ENCODE data around the gene PABPN1. TPM values are rescaled to one million over a fixed set of nuclear protein-coding genes. Genes with fewer than 3 reads are reported as not detected.

The PABPN1 gene
- total and polyA plus RNA-seq, 2 of the 13 experiments (the other 11 are each of a cell fraction or from before 2014, with no cell fraction given), result 233 to 524 TPM

DNA sequence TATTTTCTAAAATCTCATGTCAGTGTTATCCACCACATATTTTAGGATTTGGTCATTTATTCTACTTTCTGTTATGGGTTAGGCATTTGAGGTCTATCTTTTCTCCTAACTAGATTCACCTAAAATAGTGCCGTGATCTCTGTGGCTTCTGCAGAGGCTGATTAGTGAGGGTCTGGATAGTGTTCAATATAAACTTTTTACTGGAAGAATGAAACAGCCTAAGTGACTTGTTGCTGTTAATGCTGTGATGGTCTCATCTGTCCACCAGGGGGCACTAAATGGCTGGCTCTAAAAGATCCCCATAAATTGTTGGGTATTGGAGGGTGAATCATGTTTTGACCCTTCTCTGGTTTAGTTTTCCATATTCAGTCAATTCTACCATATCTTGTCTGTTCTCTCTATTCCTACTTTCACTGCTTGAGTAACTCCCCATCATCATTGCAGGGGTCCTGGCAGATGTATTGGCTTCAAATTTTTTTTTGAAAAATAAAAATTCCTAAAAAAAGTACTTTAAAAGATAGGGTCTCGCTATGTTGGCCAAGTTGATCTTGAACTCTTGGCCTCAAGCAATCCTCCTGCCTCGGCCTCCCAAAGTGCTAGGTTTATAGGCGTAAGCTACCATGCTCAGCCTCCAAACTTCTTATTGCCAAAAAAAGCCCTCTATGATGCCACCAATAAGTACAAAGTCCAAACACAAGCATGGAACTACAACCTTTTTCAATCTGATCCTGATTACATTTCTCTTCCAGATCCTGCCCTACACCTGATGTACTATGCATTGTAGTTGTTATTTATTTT lies 6.9 kb downstream of the PABPN1 start (continued):
- TF ChIP-seq, protein P1, sequence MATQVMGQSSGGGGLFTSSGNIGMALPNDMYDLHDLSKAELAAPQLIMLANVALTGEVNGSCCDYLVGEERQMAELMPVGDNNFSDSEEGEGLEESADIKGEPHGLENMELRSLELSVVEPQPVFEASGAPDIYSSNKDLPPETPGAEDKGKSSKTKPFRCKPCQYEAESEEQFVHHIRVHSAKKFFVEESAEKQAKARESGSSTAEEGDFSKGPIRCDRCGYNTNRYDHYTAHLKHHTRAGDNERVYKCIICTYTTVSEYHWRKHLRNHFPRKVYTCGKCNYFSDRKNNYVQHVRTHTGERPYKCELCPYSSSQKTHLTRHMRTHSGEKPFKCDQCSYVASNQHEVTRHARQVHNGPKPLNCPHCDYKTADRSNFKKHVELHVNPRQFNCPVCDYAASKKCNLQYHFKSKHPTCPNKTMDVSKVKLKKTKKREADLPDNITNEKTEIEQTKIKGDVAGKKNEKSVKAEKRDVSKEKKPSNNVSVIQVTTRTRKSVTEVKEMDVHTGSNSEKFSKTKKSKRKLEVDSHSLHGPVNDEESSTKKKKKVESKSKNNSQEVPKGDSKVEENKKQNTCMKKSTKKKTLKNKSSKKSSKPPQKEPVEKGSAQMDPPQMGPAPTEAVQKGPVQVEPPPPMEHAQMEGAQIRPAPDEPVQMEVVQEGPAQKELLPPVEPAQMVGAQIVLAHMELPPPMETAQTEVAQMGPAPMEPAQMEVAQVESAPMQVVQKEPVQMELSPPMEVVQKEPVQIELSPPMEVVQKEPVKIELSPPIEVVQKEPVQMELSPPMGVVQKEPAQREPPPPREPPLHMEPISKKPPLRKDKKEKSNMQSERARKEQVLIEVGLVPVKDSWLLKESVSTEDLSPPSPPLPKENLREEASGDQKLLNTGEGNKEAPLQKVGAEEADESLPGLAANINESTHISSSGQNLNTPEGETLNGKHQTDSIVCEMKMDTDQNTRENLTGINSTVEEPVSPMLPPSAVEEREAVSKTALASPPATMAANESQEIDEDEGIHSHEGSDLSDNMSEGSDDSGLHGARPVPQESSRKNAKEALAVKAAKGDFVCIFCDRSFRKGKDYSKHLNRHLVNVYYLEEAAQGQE (IDR thresholded peaks at IDR 0.05; ENCODE audit: borderline replicate concordance in 1 of 2, low read depth in 1 of 2, low read length in 2 of 2), result no peak
- no peak for TF ChIP-seq ZNF34 (CRISPR knock-in tag; IDR thresholded peaks at IDR 0.05; ENCODE audit: borderline replicate concordance)
- TF ChIP-seq ZNF281 (CRISPR knock-in tag; IDR thresholded peaks at IDR 0.05; ENCODE audit: borderline replicate concordance), result no peak
- TF ChIP-seq ATF4 (CRISPR knock-in tag; IDR thresholded peaks at IDR 0.05), result no peak
- TF ChIP-seq, protein P2, sequence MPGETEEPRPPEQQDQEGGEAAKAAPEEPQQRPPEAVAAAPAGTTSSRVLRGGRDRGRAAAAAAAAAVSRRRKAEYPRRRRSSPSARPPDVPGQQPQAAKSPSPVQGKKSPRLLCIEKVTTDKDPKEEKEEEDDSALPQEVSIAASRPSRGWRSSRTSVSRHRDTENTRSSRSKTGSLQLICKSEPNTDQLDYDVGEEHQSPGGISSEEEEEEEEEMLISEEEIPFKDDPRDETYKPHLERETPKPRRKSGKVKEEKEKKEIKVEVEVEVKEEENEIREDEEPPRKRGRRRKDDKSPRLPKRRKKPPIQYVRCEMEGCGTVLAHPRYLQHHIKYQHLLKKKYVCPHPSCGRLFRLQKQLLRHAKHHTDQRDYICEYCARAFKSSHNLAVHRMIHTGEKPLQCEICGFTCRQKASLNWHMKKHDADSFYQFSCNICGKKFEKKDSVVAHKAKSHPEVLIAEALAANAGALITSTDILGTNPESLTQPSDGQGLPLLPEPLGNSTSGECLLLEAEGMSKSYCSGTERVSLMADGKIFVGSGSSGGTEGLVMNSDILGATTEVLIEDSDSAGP (CRISPR knock-in tag; IDR thresholded peaks at IDR 0.05; ENCODE audit: borderline replicate concordance), result no peak
- 0 out of 2 replicates have a peak, but pooled peaks have one; percentile 35 for TF ChIP-seq ZFYVE20 (CRISPR knock-in tag; IDR thresholded peaks at IDR 0.05; ENCODE audit: borderline replicate concordance, low read depth)
- no peak for TF ChIP-seq ARNT (IDR thresholded peaks at IDR 0.05)
- peak; percentile 40; the same call in 1 of the 2 replicates for TF ChIP-seq MED1 (CRISPR knock-in tag; IDR thresholded peaks at IDR 0.05)
- TF ChIP-seq, protein P3, sequence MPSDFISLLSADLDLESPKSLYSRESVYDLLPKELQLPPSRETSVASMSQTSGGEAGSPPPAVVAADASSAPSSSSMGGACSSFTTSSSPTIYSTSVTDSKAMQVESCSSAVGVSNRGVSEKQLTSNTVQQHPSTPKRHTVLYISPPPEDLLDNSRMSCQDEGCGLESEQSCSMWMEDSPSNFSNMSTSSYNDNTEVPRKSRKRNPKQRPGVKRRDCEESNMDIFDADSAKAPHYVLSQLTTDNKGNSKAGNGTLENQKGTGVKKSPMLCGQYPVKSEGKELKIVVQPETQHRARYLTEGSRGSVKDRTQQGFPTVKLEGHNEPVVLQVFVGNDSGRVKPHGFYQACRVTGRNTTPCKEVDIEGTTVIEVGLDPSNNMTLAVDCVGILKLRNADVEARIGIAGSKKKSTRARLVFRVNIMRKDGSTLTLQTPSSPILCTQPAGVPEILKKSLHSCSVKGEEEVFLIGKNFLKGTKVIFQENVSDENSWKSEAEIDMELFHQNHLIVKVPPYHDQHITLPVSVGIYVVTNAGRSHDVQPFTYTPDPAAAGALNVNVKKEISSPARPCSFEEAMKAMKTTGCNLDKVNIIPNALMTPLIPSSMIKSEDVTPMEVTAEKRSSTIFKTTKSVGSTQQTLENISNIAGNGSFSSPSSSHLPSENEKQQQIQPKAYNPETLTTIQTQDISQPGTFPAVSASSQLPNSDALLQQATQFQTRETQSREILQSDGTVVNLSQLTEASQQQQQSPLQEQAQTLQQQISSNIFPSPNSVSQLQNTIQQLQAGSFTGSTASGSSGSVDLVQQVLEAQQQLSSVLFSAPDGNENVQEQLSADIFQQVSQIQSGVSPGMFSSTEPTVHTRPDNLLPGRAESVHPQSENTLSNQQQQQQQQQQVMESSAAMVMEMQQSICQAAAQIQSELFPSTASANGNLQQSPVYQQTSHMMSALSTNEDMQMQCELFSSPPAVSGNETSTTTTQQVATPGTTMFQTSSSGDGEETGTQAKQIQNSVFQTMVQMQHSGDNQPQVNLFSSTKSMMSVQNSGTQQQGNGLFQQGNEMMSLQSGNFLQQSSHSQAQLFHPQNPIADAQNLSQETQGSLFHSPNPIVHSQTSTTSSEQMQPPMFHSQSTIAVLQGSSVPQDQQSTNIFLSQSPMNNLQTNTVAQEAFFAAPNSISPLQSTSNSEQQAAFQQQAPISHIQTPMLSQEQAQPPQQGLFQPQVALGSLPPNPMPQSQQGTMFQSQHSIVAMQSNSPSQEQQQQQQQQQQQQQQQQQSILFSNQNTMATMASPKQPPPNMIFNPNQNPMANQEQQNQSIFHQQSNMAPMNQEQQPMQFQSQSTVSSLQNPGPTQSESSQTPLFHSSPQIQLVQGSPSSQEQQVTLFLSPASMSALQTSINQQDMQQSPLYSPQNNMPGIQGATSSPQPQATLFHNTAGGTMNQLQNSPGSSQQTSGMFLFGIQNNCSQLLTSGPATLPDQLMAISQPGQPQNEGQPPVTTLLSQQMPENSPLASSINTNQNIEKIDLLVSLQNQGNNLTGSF (CRISPR knock-in tag; IDR thresholded peaks at IDR 0.05), result no peak
- peak; percentile 66 for TF ChIP-seq POLR2AphosphoS2 (IDR thresholded peaks at IDR 0.05; ENCODE audit: low read depth, low read length)
- no peak for TF ChIP-seq GATA4 (IDR thresholded peaks at IDR 0.05; ENCODE audit: borderline replicate concordance, low read depth)
- TF ChIP-seq ZBTB7B (CRISPR knock-in tag; IDR thresholded peaks at IDR 0.05), result 0 out of 2 replicates have a peak, but pooled peaks have one; percentile 37
